HepG2 (cell line): ENCODE results near the gene USP20. TPM values are rescaled to one million over a fixed set of nuclear protein-coding genes. Genes with fewer than 3 reads are reported as not detected.

ENCODE experiments used
- ATAC-seq: fragments of 200-7000 bp; cut with Tn5 transposase; 3 replicates; pipeline ENCODE4 v1.9.1; 2020; ENCODE audit warnings: mild to moderate bottlenecking, moderate library complexity
- BruUV-seq: library from RNA; stranded (reverse); fragments of 400-500 nt; replicated peaks from 2 replicates; lab custom pipeline; 2021; lab: Mats Ljungman, UMichigan
- CTCF ChIA-PET: fragments of 300-600 bp; formaldehyde crosslinking; extraction: SDS; loops from one replicate; lab custom pipeline; 2021; ENCODE audit warnings: low total read pairs, inconsistent platforms, low intra/inter-chr PET ratio; lab: Yijun Ruan, JAX
- POLR2A ChIA-PET: fragments of 350-600 bp; sonication (Branson Sonifier 250); formaldehyde crosslinking; loops from one replicate; lab custom pipeline; 2020; ENCODE audit warnings: antibody characterized with exemption, inconsistent platforms; lab: Yijun Ruan, JAX
- DNase-seq: peaks from one replicate; pipeline ENCODE4 v3.0.0-alpha.2; 2015; ENCODE audit warnings: low spot score
- FAIRE-seq: peaks from 3 replicates; lab custom pipeline; 2011; peaks lifted over from hg19 to GRCh38; lab: Jason Lieb, UNC
- H2AFZ ChIP-seq: one replicate; pipeline ENCODE4 v1.6.1; 2011; ENCODE audit warnings: low read length, inconsistent platforms
- H3K27ac ChIP-seq: fragments of 300-600 bp; 3 replicates; pipeline ENCODE4 v1.8.0; 2011; ENCODE audit warnings: mixed run types, mild to moderate bottlenecking, mixed read lengths, low read length, inconsistent platforms; ENCODE audit not compliant: insufficient read depth; ENCODE audit errors: extremely low read length
- H3K27me3 ChIP-seq, 2 experiments: fragments of 200-600 bp in 1 of 2; 2 replicates in 1 of 2; 3 replicates in 1 of 2; pipeline versions ENCODE4 v1.6.0 to v1.8.0; 2011; ENCODE audit warnings: low read length in 2 of 2, mild to moderate bottlenecking in 2 of 2, moderate library complexity in 2 of 2, inconsistent platforms in 1 of 2; ENCODE audit not compliant: insufficient read depth in 2 of 2, control insufficient read depth in 1 of 2
- H3K36me3 ChIP-seq, 2 experiments: fragments of 200-600 bp in 1 of 2; replicated peaks in 1 of 2; 2 replicates in 1 of 2; 3 replicates in 1 of 2; pipeline versions ENCODE4 v1.5.1 to v1.8.0; 2011; ENCODE audit warnings: low read length in 2 of 2, inconsistent platforms in 1 of 2; ENCODE audit not compliant: insufficient read depth in 2 of 2, control insufficient read depth in 1 of 2
- H3K4me1 ChIP-seq: 2 replicates; pipeline ENCODE4 v1.5.1; 2012; ENCODE audit warnings: low read length, inconsistent platforms; ENCODE audit not compliant: insufficient read depth
- H3K4me2 ChIP-seq: 2 replicates; pipeline ENCODE4 v1.6.0; 2011; ENCODE audit warnings: low read depth, low read length, inconsistent platforms
- H3K4me3 ChIP-seq, 3 experiments: fragments of 200-600 bp in 1 of 3; sonication (generic), shearing (Covaris generic) in 1 of 3; replicated peaks in 1 of 3; 2 replicates each; pipeline ENCODE4 v1.5.1; 2011 to 2016; ENCODE audit warnings: low read length in 3 of 3, inconsistent platforms in 2 of 3, low read depth in 2 of 3, mild to moderate bottlenecking in 2 of 3, control low read depth in 1 of 3, mixed read lengths in 1 of 3; ENCODE audit not compliant: insufficient read depth in 1 of 3
- H3K79me2 ChIP-seq: one replicate; pipeline ENCODE4 v1.6.1; 2011; ENCODE audit warnings: low read length, inconsistent platforms; ENCODE audit not compliant: insufficient read depth
- H3K9ac ChIP-seq: 2 replicates; pipeline ENCODE4 v1.6.0; 2011; ENCODE audit warnings: mild to moderate bottlenecking, low read depth, low read length, inconsistent platforms; ENCODE audit not compliant: insufficient read depth
- H3K9me3 ChIP-seq: 2 replicates; pipeline ENCODE4 v1.5.1; 2012; ENCODE audit warnings: mild to moderate bottlenecking, low read length
- H4K20me1 ChIP-seq: 2 replicates; pipeline ENCODE4 v1.6.0; 2011; ENCODE audit warnings: inconsistent platforms, mild to moderate bottlenecking, low read length, moderate library complexity; ENCODE audit not compliant: insufficient read depth
- ADNP ChIP-seq: sonication (generic); formaldehyde crosslinking; IDR thresholded peaks from 2 replicates; pipeline ENCODE4 v1.4.0; 2020; ENCODE audit warnings: missing genetic modification reagents
- DBP ChIP-seq: sonication (generic); formaldehyde crosslinking; IDR thresholded peaks from 2 replicates; pipeline ENCODE4 v1.4.0; 2020; ENCODE audit warnings: missing genetic modification reagents; ENCODE audit errors: not compliant biosample characterization
- HIC2 ChIP-seq: sonication (generic); formaldehyde crosslinking; IDR thresholded peaks from 2 replicates; pipeline ENCODE4 v1.9.0; 2022; ENCODE audit warnings: low read depth, missing genetic modification reagents
- PBX3 ChIP-seq: sonication (generic); formaldehyde crosslinking; IDR thresholded peaks from 2 replicates; pipeline ENCODE4 v1.8.1; 2023; ENCODE audit warnings: missing genetic modification reagents, inconsistent platforms, borderline replicate concordance
- PHB2 ChIP-seq: fragments of 450-650 bp; IDR thresholded peaks from 2 replicates; pipeline ENCODE4 v1.6.1; 2018; ENCODE audit not compliant: partially characterized antibody
- PPARG ChIP-seq: conservative IDR thresholded peaks from 2 replicates; pipeline ENCODE4 v1.6.1; 2016; ENCODE audit warnings: missing biosample characterization, missing genetic modification reagents
- RARG ChIP-seq: sonication (generic); formaldehyde crosslinking; IDR thresholded peaks from 2 replicates; pipeline ENCODE4 v1.4.0; 2020; ENCODE audit warnings: low read depth, mild to moderate bottlenecking, missing genetic modification reagents
- SKIL ChIP-seq: sonication (generic); formaldehyde crosslinking; IDR thresholded peaks from 2 replicates; pipeline ENCODE4 v1.8.0; 2022; ENCODE audit warnings: missing genetic modification reagents, mild to moderate bottlenecking, moderate library complexity, borderline replicate concordance
- ZFP37 ChIP-seq: sonication (generic); formaldehyde crosslinking; IDR thresholded peaks from 2 replicates; pipeline ENCODE4 v1.4.0; 2020; ENCODE audit warnings: missing genetic modification reagents, borderline replicate concordance
- ZNF430 ChIP-seq: sonication (generic); formaldehyde crosslinking; IDR thresholded peaks from 2 replicates; pipeline ENCODE4 v1.9.0; 2021; ENCODE audit warnings: mild to moderate bottlenecking, missing genetic modification reagents
- ZNF513 ChIP-seq: sonication (generic); formaldehyde crosslinking; conservative IDR thresholded peaks from 2 replicates; pipeline ENCODE4 v1.5.0; 2020; ENCODE audit warnings: missing genetic modification reagents
- ZNF564 ChIP-seq: sonication (generic); formaldehyde crosslinking; IDR thresholded peaks from 2 replicates; pipeline ENCODE4 v1.8.1; 2023; ENCODE audit warnings: mild to moderate bottlenecking, missing genetic modification reagents
- ZSCAN25 ChIP-seq: sonication (generic); formaldehyde crosslinking; IDR thresholded peaks from 2 replicates; pipeline ENCODE4 v1.8.0; 2022; ENCODE audit warnings: mild to moderate bottlenecking, missing genetic modification reagents
- WGBS: methylation state at CpG from one replicate; pipeline ENCODE4 v1.1.6; 2017; ENCODE audit warnings: low lambda C conversion rate; 5-methylcytosine and 5-hydroxymethylcytosine counted together
- in situ Hi-C: cut with HindIII; loops from 2 replicates; pipeline ENCODE4 v1.10.0; 2017; ENCODE audit warnings: low pct_unique_long_range_greater_than_20kb; ENCODE audit not compliant: extremely low pct_ligation_motif_present
- intact Hi-C: fragments of 100-400 bp; cut with micrococcal nuclease; formaldehyde crosslinking; loops from one replicate; pipeline ENCODE4 v1.10.0; 2022; ENCODE audit not compliant: unreplicated experiment
- polyA plus RNA-seq, 8 experiments: library from polyadenylated mRNA; depleted of rRNA in 3 of 8; stranded (reverse) in 7 of 8; unstranded in 1 of 8; fragments of >200 nt; fragmentation: Illumina TruSeq in 4 of 8; extraction: Trizol in 4 of 8; gene quantifications; 2 replicates each; pipeline versions ENCODE4 v1.2.1 to v1.2.3, GENCODE V29; 2011 to 2016; ENCODE audit warnings: low read depth in 4 of 8, missing spikeins in 1 of 8, mixed read lengths in 1 of 8; ENCODE audit not compliant: insufficient read depth in 1 of 8
- total RNA-seq, 5 experiments: library from RNA; depleted of rRNA; stranded (reverse); fragments of >200 nt; fragmentation: Illumina TruSeq; extraction: Trizol; gene quantifications; 2 replicates each; pipeline ENCODE4 v1.2.3, GENCODE V29; 2016; ENCODE audit warnings: low read depth in 1 of 5

The USP20 gene
- total and polyA plus RNA-seq, 2 of the 13 experiments (the other 11 are each of a cell fraction or from before 2014, with no cell fraction given): 4.4 to 5.9 TPM

GRCh38 chr9:129840034-129840433 is 4.8 kb downstream of the USP20 start (continued):
- no peak for TF ChIP-seq RARG (CRISPR knock-in tag)
- no peak for TF ChIP-seq ZNF430 (CRISPR knock-in tag)
- no peak for TF ChIP-seq ZNF513 (CRISPR knock-in tag)

GRCh38 chr9:129841071-129841470 is 5.8 kb downstream of the USP20 start:
- DNase-seq: no peak
- H4K20me1 ChIP-seq: no peaks in the 10 kb centered on the region
- TF ChIP-seq PHB2 (no peak), PBX3 (no peak), ZSCAN25 (CRISPR knock-in tag) (no peak), SKIL (CRISPR knock-in tag) (no peak), ZFP37 (no peak), PPARG (CRISPR knock-in tag) (no peak), DBP (CRISPR knock-in tag) (no peak), ZNF564 (CRISPR knock-in tag) (no peak), HIC2 (CRISPR knock-in tag) (no peak), ADNP (CRISPR knock-in tag) (no peak)
- TF ChIP-seq, all 625 proteins: peak for 0
- Histone ChIP-seq H3K27ac (no peak overlapping the region), H3K9ac (no peak overlapping the region), H3K27me3 (no peaks in the 10 kb centered on the region), H3K4me3 (no peak overlapping the region), H3K4me1 (peaks cover 8% of the 10 kb centered on the region), H3K9me3 (no peaks in the 10 kb centered on the region), H3K79me2 (no peaks in the 10 kb centered on the region), H3K4me2 (no peak overlapping the region), H3K36me3 (no peaks in the 10 kb centered on the region), H2AFZ (no peak overlapping the region)
- ChIA-PET CTCF (no interaction called here), POLR2A (no interaction called here)
- ATAC-seq (no peak), FAIRE-seq (no peak)
- no TSS peak for BruUV-seq
- in situ Hi-C loops (no loop called here), intact Hi-C loops (no loop called here)
- WGBS: 81% methylated on average over 4 of the region's 4 CpGs
